Stimulated activated CD8-positive, alpha-beta memory T cell treated with anti-CD3 and anti-CD28 coated beads, Interleukin-2, amount 100 ng/mL, for 1 hour (primary cell): ENCODE measurements around the gene NKTR.

ENCODE experiments used
- DNase-seq, 2 donors: peaks; one replicate each; pipeline ENCODE4 v3.0.0-alpha.2; 2020; ENCODE audit warnings: low read depth in 2 of 2

Gene NKTR

DNA sequence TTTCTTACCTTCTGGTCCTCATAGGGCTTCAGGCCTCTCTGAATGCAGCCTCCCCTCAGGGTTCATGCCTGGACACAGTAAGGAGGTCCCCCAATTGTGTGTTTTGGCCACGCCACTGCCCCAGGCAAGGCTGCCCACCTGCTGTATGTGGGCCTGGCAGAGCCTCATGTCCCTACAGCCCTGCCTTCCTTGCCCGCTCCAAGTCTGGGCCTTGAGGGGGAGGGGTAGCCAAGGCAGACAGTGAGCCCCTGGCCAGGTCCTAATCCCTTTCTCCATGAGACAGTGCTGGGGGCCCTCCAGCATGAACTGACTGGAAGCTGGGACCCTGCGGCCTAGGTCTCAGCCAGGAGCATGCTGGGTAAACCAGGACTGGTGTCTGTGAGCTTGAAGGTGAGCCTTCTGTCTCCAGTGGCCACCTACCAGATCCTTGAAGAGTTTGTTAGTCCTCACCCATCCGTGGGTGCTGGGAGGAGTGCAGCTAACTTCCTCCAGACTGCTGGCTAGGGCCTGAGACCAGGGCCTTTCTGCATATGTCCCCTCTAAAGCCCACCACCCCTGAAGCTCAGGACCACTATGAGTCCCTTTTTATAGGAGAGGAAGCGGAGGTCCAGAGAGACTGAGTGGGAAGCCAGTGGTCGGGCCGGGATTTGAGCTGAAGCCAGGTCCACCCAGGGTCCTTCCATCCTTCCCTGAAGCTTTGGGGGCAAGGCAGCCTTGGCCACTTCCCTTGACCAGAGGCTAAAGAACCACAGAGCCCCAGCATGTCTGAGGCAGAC lies 61.7 kb downstream of the NKTR start:
- DNase-seq: no peak

DNA sequence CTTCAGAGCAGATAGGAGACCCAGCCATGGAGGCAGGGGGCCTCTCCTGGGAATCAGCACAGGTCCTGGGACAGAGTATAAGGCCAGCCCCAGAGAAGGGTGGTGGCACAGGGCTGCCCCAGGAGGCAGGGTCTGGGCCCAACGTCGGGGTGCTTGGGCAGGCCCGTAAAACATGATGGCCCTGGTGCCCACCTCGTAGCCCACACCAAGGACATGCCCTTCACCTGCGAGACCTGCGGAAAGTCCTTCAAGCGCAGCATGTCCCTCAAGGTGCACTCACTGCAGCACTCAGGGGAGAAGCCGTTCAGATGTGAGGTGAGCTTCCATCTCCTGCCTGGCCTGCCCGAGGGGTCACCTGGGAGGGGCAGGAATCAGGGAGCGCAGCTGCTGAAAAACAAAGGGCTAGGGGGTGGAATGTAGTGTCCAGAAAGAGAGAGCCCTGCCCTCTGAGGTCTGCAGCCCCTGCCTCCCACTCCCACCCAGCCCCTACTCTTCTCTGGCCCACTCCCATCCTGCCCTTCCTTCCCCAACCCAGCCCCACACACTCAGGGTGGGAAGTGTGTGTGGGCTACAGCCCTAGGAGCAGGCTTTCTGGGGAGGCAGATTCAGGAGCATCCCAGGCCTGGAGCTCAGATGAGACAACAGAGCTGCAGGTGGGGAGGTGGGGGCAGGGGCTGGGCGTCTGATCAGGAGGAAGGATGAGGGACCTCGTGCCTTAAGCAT lies 62.5 kb downstream of the NKTR start:
- DNase-seq: no peak

DNA sequence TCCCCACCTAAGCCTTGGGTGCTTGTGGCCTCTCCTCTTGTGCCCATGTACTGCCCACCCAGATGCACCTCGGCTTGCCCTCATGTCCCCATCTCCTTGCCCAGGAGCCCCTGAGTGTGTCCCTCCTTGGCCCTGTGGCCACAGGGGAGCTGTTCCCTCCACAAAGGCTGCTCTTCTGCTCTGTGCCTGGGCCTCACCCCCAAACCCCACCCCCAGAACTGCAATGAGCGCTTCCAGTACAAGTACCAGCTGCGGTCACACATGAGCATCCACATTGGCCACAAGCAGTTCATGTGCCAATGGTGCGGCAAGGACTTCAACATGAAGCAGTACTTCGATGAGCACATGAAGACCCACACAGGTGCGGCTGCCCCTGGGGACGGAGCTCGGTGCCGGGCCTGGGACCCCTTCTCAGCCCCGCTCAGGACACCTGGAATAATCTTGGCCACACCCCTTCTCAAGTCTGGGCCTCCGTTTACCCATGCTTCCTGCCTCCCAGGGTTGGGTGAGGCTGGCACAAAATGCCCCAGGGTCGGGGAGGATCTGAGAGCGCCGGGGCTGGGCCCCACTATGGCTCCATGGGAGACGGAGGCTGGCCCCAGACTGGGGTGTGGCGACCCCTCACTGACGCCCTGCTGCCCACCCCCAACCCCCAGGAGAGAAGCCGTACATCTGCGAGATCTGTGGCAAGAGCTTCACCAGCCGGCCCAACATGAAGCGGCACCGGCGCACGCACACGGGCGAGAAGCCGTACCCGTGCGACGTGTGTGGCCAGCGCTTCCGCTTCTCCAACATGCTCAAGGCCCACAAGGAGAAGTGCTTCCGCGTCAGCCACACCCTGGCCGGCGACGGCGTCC lies 63.3 kb downstream of the NKTR start:
- no peak for DNase-seq

- no peak for DNase-seq
Observed at GRCh38 chr3:42664438-42664803, 63.9 kb downstream of the NKTR start.

- DNase-seq: no peak
Observed at GRCh38 chr3:42665050-42665878, 64.8 kb downstream of the NKTR start.

- DNase-seq: no peak
Observed at GRCh38 chr3:42666022-42666421, 65.5 kb downstream of the NKTR start.

GRCh38 chr3:42666577-42666998 lies 66.1 kb downstream of the NKTR start:
- no peak for DNase-seq

DNA sequence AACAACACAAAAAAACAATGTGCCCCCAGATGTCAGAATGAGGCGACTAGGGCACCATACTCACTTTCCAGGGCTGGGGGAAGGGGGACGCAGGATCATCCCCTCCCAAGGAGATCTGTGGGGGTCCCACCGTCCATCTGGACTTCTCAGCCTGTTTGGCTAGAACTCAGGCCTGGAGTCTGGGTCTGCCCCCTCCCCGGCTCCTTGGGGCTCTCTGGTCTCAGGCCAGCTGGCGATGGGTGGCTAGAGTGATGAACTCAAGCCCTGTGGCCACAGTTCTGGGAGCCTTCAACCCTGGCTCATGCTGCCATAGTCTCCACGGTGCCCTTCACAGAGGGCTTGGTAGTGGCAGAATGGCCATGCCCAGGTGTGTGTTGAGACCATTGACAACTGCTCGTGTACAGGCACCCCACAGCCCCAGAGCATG lies 66.6 kb downstream of the NKTR start:
- DNase-seq: no peak

DNA sequence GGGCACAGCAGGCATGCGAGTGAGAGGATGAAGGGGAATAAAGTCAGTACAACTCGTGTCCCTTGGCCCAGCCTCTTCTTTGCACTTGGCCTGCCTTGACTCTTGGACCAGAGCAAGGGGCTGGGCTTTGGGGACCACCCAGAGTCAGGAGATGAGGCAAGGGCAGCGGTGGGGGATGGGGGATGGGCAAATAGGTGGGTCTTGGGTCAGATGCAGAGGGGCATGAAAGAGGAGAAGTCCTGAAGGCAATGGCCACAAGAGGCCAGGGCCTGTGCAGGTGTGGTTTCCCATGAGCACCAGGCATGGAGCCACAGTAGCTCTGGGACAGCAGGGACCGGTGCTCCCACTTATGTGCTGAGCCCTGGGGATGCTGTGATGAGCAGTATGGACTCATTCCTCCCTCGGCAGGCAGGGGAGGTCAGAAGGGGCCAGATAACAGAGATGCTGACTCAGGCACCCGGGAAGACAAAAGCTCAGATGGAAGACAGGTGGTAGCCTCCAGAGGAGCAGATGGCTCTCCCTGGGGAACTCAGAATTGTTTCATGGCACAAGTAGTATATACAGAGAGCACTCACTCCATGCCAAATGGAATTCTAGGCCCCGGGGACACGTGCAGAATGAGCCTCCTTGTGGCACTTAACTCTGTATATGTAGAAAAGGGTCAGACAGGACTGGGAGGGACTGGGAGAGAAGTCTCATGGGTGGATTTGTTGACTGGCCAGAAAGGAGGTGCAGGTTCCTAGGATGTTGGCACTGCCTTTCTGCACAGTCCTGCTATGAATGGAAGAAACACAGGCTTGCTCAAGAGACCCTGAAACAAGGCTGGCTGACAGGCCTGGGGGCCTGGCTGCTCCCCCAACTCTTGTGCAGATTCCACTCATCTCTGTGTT lies 67.3 kb downstream of the NKTR start:
- DNase-seq: no peak

- no peak for DNase-seq
Observed at GRCh38 chr3:42668413-42668760, 67.9 kb downstream of the NKTR start.

DNA sequence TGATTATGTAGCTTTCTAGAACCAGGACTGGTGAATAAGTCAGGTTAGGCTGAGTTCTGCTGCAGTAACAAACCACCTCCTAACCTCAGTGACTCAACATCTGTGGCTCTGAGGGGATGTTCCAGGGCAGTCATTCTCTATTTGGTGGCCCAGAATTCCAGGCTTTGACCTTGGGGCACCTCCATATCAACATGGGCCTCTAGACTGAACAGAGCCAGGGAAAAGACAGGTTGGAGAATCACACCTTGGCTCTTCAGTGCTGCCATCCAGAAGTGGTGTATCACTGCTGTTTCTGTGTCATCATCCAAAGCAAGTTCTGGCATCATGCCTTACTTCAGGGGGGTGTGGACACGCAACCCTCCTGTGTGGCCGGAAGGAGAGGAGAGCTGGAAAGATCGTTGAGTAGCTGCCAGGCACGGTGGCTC lies 68.3 kb downstream of the NKTR start:
- DNase-seq: no peak

DNA sequence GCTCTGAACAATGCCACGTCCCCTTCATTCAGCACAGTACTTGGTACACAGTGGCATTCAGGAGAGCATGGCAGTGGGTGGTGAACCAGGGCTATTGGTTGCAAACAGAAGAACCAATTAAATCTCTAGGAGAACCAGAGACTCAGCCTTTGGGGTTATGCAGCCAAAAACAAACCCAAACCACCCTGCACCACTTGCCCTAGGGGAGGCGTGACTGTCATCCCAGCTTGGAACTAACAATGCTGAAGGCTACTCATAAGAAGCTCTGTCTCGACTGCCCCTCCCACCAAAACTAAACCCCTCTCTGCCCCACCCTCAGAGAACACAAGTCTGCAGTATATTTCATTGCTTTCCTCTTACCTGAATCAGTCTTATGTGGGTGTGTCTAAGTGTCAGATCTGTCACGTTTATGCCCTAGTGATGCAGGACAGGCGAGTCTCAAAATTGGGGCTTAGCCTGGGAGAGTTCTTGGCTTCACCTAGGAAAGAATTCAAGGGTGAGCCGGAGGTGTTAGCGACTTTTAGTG lies 69.6 kb downstream of the NKTR start:
- no peak for DNase-seq

DNA sequence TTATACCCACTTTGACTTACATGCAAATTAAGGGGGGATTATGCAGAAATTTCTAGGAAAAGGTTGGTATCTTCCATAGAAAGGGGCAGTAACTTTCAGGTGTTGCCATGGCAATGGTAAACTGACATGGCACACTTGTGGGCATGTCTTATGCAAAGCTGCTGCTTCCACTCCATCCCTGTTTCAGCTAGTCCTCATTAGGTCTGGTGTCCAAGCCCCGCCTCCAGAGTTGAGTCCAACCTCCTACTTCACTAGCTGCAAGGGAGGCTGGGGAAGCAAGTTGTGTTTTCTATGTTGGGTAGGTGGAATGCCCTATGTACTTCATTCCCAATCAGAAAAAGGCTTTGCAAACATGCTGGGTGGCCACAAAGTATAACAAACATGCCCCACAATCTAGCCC lies 70.2 kb downstream of the NKTR start:
- no peak for DNase-seq

GRCh38 chr3:42672515-42672914 lies 72.0 kb downstream of the NKTR start:
- no peak for DNase-seq

DNA sequence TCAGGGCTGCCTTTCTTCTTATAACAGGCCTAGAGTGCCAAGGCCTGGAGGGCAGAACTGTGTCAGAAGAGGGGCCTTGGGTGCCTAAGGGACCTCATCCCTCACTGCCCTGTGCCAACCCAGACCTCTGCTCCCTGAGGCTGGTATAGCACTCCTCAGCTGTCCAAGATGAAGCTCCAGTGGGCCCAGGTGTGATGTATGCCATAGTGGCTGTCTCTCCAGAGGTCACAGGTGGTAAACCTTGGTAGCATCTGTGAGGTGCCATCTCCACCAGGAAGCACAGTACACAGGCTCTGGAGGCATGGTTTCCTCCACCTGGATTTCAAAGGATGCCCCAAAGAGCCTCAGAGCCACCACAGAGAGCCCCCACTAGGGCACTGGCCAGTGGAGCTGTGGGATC lies 72.6 kb downstream of the NKTR start:
- DNase-seq: no peak

DNA sequence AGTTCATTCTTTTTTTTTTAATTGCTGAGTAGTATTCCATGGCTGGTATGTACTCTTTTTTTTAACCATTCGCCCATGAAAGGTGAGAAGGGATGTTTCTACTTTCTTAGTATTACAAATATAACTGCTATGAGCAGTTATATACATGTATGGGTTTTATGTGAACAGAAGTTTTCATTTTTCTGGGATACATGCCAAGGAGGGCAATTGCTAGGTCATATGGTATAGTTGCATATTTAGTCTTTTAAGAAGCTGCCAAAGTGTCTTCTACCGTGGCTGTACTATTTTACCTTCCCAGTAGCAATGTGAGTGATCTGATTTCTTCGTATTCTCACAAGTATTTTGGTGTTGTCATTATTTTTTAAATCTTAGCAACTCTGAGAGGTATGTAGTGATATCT lies 73.7 kb downstream of the NKTR start:
- no peak for DNase-seq

- no peak for DNase-seq
Observed at GRCh38 chr3:42675909-42676308, 75.4 kb downstream of the NKTR start.

- no peak for DNase-seq
Observed at GRCh38 chr3:42678447-42678846, 78.0 kb downstream of the NKTR start.

- no peak for DNase-seq
Observed at GRCh38 chr3:42680271-42680670, 79.8 kb downstream of the NKTR start.

- DNase-seq: no peak
Observed at GRCh38 chr3:42680806-42681205, 80.3 kb downstream of the NKTR start.
